Thyroid gland (tissue), 4 donors: Measurements from ENCODE around the gene MB21D2.

Experiments
- CTCF ChIP-seq, 6 experiments: fragments of 200-600 bp in 3 of 6; fragments of 450-650 bp in 3 of 6; sonication (generic) in 3 of 6; IDR thresholded peaks; one replicate each; pipeline ENCODE4 v1.5.1; 2016 to 2019; ENCODE audit warnings: antibody characterized with exemption in 6 of 6, mild to moderate bottlenecking in 2 of 6, inconsistent platforms in 1 of 6, moderate library complexity in 1 of 6
- POLR2A ChIP-seq, 2 donors: fragments of 450-650 bp; IDR thresholded peaks; one replicate each; pipeline ENCODE4 v1.6.1; 2017; ENCODE audit warnings: antibody characterized with exemption in 2 of 2, mild to moderate bottlenecking in 2 of 2, moderate library complexity in 1 of 2

- TF ChIP-seq POLR2A (IDR thresholded peaks at IDR 0.05) = no peak
- TF ChIP-seq CTCF (IDR thresholded peaks at IDR 0.05) = no peak
Observed at GRCh38 chr3:192844836-192845525, 72.7 kb downstream of the MB21D2 start.
